OCI-LY1 (cell line): Measurements from ENCODE around the gene ATCAY.
A peak's percentile ranks its signal among the peaks of the same experiment; 100 is the strongest.
"Not testable (repeated sequence)": the region's sequence is repeated elsewhere in the genome, so short reads cannot be mapped to it uniquely, and the experiment has no call there.

Experiments
- H2AFZ ChIP-seq: fragments of 200-600 bp; sonication (generic), shearing (Covaris generic); 2 replicates; pipeline ENCODE4 v1.6.0; 2014; ENCODE audit warnings: antibody characterized with exemption, mild to moderate bottlenecking, low read length
- H3F3A ChIP-seq: fragments of 200-600 bp; sonication (generic), shearing (Covaris generic); 2 replicates; pipeline ENCODE4 v1.6.0; 2014; ENCODE audit warnings: mild to moderate bottlenecking, antibody characterized with exemption, low read length, moderate library complexity; ENCODE audit not compliant: insufficient read depth
- H3K27ac ChIP-seq: fragments of 200-600 bp; sonication (generic); 2 replicates; pipeline ENCODE4 v1.5.1; 2014; ENCODE audit warnings: low read length, mixed run types, mild to moderate bottlenecking, low read depth; ENCODE audit not compliant: poor library complexity, severe bottlenecking
- H3K27me3 ChIP-seq: fragments of 200-600 bp; sonication (generic); 2 replicates; pipeline ENCODE4 v1.6.0; 2014; ENCODE audit warnings: antibody characterized with exemption, mild to moderate bottlenecking, low read length, moderate library complexity; ENCODE audit not compliant: insufficient read depth
- H3K36me3 ChIP-seq: fragments of 200-600 bp; sonication (generic); 2 replicates; pipeline ENCODE4 v1.6.1; 2014; ENCODE audit warnings: mild to moderate bottlenecking, antibody characterized with exemption, low read length, moderate library complexity, mixed read lengths; ENCODE audit not compliant: insufficient read depth
- H3K4me1 ChIP-seq: fragments of 200-600 bp; sonication (generic); 2 replicates; pipeline ENCODE4 v1.5.1; 2014; ENCODE audit warnings: mild to moderate bottlenecking, low read length, moderate library complexity; ENCODE audit not compliant: insufficient read depth, severe bottlenecking
- H3K4me2 ChIP-seq: fragments of 200-600 bp; sonication (generic), shearing (Covaris generic); 2 replicates; pipeline ENCODE4 v1.6.1; 2014; ENCODE audit warnings: low read length
- H3K4me3 ChIP-seq: fragments of 200-600 bp; sonication (generic); 2 replicates; pipeline ENCODE4 v1.5.1; 2014; ENCODE audit warnings: low read length, low read depth, mild to moderate bottlenecking, mixed read lengths; ENCODE audit not compliant: poor library complexity, severe bottlenecking
- H3K79me2 ChIP-seq: fragments of 200-600 bp; shearing (Covaris generic); 2 replicates; pipeline ENCODE4 v1.6.1; 2016; ENCODE audit warnings: mixed run types, low read length, mixed read lengths; ENCODE audit not compliant: insufficient read depth
- H3K9ac ChIP-seq: fragments of 200-600 bp; sonication (generic), shearing (Covaris generic); 2 replicates; pipeline ENCODE4 v1.6.1; 2014; ENCODE audit warnings: mild to moderate bottlenecking, low read length, mixed read lengths
- H3K9me2 ChIP-seq: fragments of 200-600 bp; sonication (generic), shearing (Covaris generic); 2 replicates; pipeline ENCODE4 v1.6.1; 2014; ENCODE audit warnings: low read depth, mild to moderate bottlenecking, low read length, mixed read lengths
- H3K9me3 ChIP-seq: fragments of 200-600 bp; shearing (Covaris generic); 2 replicates; pipeline ENCODE4 v1.6.1; 2014; ENCODE audit warnings: low read length, mixed read lengths
- H4K20me1 ChIP-seq: fragments of 200-600 bp; sonication (generic), shearing (Covaris generic); 2 replicates; pipeline ENCODE4 v1.6.0; 2016; ENCODE audit warnings: mild to moderate bottlenecking, low read length; ENCODE audit not compliant: insufficient read depth
- CTCF ChIP-seq: fragments of 200-600 bp; sonication (generic), shearing (Covaris generic); IDR thresholded peaks from 2 replicates; pipeline ENCODE4 v1.5.1; 2017; ENCODE audit warnings: mild to moderate bottlenecking, antibody characterized with exemption, low read length, moderate library complexity, mixed read lengths
- EZH2 ChIP-seq: fragments of 200-600 bp; sonication (generic), shearing (Covaris generic); IDR thresholded peaks from 2 replicates; pipeline ENCODE4 v1.8.0; 2017; ENCODE audit warnings: borderline replicate concordance, mixed run types, mild to moderate bottlenecking, antibody characterized with exemption, low read length, moderate library complexity, mixed read lengths

Gene ATCAY

GRCh38 chr19:3868770-3869456, 11.6 kb upstream of the ATCAY start, which contains the start of gene ZFR2:
Gene ZFR2 (minus strand): TSS chr19:3869038. CDS start chr19:3869017, 21 bp downstream.
- H3K9me3 ChIP-seq = no peaks in the 10 kb centered on the region
- no peak within 1 kb of the TSS for H3K27ac ChIP-seq
- no peak for TF ChIP-seq EZH2
- no peaks in the 10 kb centered on the region for H4K20me1 ChIP-seq
- H2AFZ ChIP-seq = no peak within 1 kb of the TSS
- no peaks in the 10 kb centered on the region for H3K9me2 ChIP-seq
- H3K27me3 ChIP-seq = no peaks in the 10 kb centered on the region; the same call in 1 of the 2 replicates
- no peak within 1 kb of the TSS for H3K9ac ChIP-seq
- H3K79me2 ChIP-seq = no peaks in the 10 kb centered on the region
- no peaks in the 10 kb centered on the region for H3K4me1 ChIP-seq
- no peaks in the 10 kb centered on the region for H3F3A ChIP-seq
- no peak within 1 kb of the TSS for H3K4me3 ChIP-seq
- H3K36me3 ChIP-seq = no peaks in the 10 kb centered on the region
- H3K4me2 ChIP-seq = no peak within 1 kb of the TSS

GRCh38 chr19:3873151-3873550, 7.3 kb upstream of the ATCAY start:
- no peak for TF ChIP-seq EZH2
- no peak for TF ChIP-seq CTCF
- Histone ChIP-seq H3K9me3 (no peaks in the 10 kb centered on the region), H3K9ac (no peak overlapping the region), H3K27ac (no peak overlapping the region), H3K4me2 (no peak overlapping the region), H3F3A (no peaks in the 10 kb centered on the region), H3K9me2 (no peaks in the 10 kb centered on the region), H3K79me2 (no peaks in the 10 kb centered on the region), H3K4me1 (no peaks in the 10 kb centered on the region), H3K27me3 (no peaks in the 10 kb centered on the region; the same call in 1 of the 2 replicates), H3K36me3 (no peaks in the 10 kb centered on the region), H4K20me1 (no peaks in the 10 kb centered on the region), H3K4me3 (no peak overlapping the region), H2AFZ (no peak overlapping the region)

GRCh38 chr19:3874695-3875094, 5.8 kb upstream of the ATCAY start:
- not testable (repeated sequence) for H3K9ac ChIP-seq, H3F3A ChIP-seq, H3K27me3 ChIP-seq, H3K36me3 ChIP-seq, H4K20me1 ChIP-seq, H3K4me1 ChIP-seq, H3K27ac ChIP-seq, H3K9me2 ChIP-seq, H3K4me2 ChIP-seq, H3K4me3 ChIP-seq, H3K9me3 ChIP-seq, H2AFZ ChIP-seq, H3K79me2 ChIP-seq

- Histone ChIP-seq H3K4me3 (no peak overlapping the region), H4K20me1 (no peaks in the 10 kb centered on the region), H3K79me2 (no peaks in the 10 kb centered on the region), H3K4me1 (no peaks in the 10 kb centered on the region), H3K36me3 (no peaks in the 10 kb centered on the region), H3K4me2 (no peak overlapping the region), H3K27me3 (no peaks in the 10 kb centered on the region; the same call in 1 of the 2 replicates), H3K9me3 (no peaks in the 10 kb centered on the region), H3F3A (no peaks in the 10 kb centered on the region), H3K27ac (no peak overlapping the region), H3K9ac (no peak overlapping the region), H3K9me2 (no peaks in the 10 kb centered on the region), H2AFZ (no peak overlapping the region)
- TF ChIP-seq EZH2 (no peak), CTCF (peak; percentile 41; the same call in 1 of the 2 replicates)
Observed at GRCh38 chr19:3879656-3880055, 829 bp upstream of the ATCAY start.
